Right atrium auricular region (tissue), 2 donors: ENCODE data around the gene PTP4A1. TPM values are rescaled to one million over a fixed set of nuclear protein-coding genes. Genes with fewer than 3 reads are reported as not detected.

Source experiments
- DNase-seq: peaks from one replicate; pipeline ENCODE4 v3.0.0-alpha.2; 2019; ENCODE audit warnings: low spot score
- H3K27ac ChIP-seq, 2 donors: fragments of 200-600 bp; sonication (generic); 1 replicate in 1 of 2; 2 replicates in 1 of 2; pipeline ENCODE4 v1.5.1; 2016 to 2019
- H3K27me3 ChIP-seq, 2 donors: fragments of 200-600 bp; sonication (generic); one replicate each; pipeline versions ENCODE4 v1.5.1 to v1.6.0; 2017 to 2019
- H3K36me3 ChIP-seq: fragments of 200-600 bp; sonication (generic); one replicate; pipeline ENCODE4 v1.5.1; 2016
- H3K4me1 ChIP-seq, 2 donors: fragments of 200-600 bp; sonication (generic); one replicate each; pipeline versions ENCODE4 v1.5.1 to v1.6.0; 2017 to 2019
- H3K4me3 ChIP-seq, 2 donors: fragments of 200-600 bp; sonication (generic); 1 replicate in 1 of 2; 2 replicates in 1 of 2; pipeline ENCODE4 v1.5.1; 2017 to 2019; ENCODE audit warnings: mild to moderate bottlenecking in 1 of 2, moderate library complexity in 1 of 2
- H3K9me3 ChIP-seq, 2 donors: fragments of 200-600 bp; sonication (generic); one replicate each; pipeline ENCODE4 v1.5.1; 2019
- CTCF ChIP-seq, 2 donors: fragments of 200-600 bp; sonication (generic); IDR thresholded peaks; one replicate each; pipeline ENCODE4 v1.5.1; 2019; ENCODE audit warnings: antibody characterized with exemption in 2 of 2
- total RNA-seq, 2 donors: library from RNA; depleted of rRNA; stranded (reverse); fragments of >200 nt; gene quantifications; one replicate each; pipeline ENCODE4 v1.1.0, GENCODE V29; 2016

The PTP4A1 gene
- total RNA-seq, 2 donors from 2014 or later, result 17.1 to 17.9 TPM

- H3K4me3 ChIP-seq, result no peak overlapping the region
- no peaks in the 10 kb centered on the region for H3K36me3 ChIP-seq
- no peak overlapping the region for H3K27ac ChIP-seq
- H3K4me1 ChIP-seq, result no peaks in the 10 kb centered on the region
- TF ChIP-seq CTCF (IDR thresholded peaks at IDR 0.05), result no peak
- DNase-seq, result no peak
- H3K27me3 ChIP-seq, result no peaks in the 10 kb centered on the region
- no peaks in the 10 kb centered on the region for H3K9me3 ChIP-seq
These were observed 11.4 kb upstream of the PTP4A1 start for GRCh38 chr6:63560801-63561287.

GRCh38 chr6:63561288-63561687 lies 11.0 kb upstream of the PTP4A1 start:
- H3K4me1 ChIP-seq, result no peaks in the 10 kb centered on the region
- no peak overlapping the region for H3K27ac ChIP-seq
- no peaks in the 10 kb centered on the region for H3K9me3 ChIP-seq
- no peak overlapping the region for H3K4me3 ChIP-seq
- TF ChIP-seq CTCF (IDR thresholded peaks at IDR 0.05), result no peak
- DNase-seq, result no peak
- no peaks in the 10 kb centered on the region for H3K36me3 ChIP-seq
- no peaks in the 10 kb centered on the region for H3K27me3 ChIP-seq

DNA sequence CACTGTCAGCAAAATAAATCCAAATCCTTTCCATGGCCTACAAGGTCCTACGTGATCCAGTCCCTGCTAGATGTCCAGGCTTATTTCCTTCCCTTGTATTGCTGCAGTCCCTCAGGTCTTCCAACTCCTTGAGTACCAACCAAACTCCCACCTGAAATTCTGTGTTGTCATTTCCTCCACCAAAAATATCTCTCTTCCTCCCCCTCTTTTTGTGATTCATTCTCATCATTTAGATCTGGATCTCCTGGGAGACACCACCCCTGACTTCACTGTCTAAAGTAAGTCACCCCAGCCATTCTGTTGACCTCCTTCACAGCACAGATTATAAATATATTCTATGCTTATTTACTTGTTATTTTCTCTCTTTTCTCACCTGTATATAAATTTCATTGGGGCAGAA lies 9.0 kb upstream of the PTP4A1 start:
- no peaks in the 10 kb centered on the region for H3K36me3 ChIP-seq
- no peaks in the 10 kb centered on the region for H3K4me1 ChIP-seq
- TF ChIP-seq CTCF (IDR thresholded peaks at IDR 0.05), result no peak
- H3K9me3 ChIP-seq, result no peaks in the 10 kb centered on the region
- no peaks in the 10 kb centered on the region for H3K27me3 ChIP-seq
- no peak overlapping the region for H3K27ac ChIP-seq
- no peak overlapping the region for H3K4me3 ChIP-seq
- no peak for DNase-seq

DNA sequence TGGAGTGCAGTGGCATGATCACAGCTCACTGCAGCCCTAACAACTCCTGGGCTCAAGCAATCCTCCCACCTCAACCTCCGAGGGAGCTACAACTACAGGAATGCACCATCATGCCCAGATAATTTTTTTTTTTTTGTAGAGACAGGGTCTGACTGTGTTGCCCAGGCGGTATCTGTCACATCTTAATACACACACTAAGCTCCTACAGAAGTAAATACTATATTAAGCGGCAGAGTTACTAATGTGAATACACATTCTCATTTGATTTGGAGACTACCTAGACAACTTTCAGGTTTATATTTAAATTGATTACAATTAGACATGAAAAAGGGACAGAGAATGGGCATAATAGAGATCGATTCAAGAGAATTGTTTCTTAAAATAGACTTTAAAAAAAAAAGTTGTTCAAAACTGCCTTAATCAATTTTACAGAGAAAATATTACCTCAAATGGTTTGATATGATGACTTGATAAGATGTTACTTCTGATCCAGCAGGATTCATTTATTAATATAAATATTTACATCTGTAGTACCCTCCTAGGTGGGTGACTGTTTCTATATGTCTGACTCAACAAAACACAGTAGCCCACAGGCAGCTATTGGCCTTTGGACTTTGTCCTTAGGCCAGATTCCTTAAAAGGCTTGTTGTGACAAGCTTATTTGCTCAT lies 7.1 kb upstream of the PTP4A1 start:
- Histone ChIP-seq H3K4me1 (no peaks in the 10 kb centered on the region), H3K4me3 (no peak overlapping the region), H3K27me3 (no peaks in the 10 kb centered on the region), H3K9me3 (no peaks in the 10 kb centered on the region), H3K27ac (no peak overlapping the region), H3K36me3 (no peaks in the 10 kb centered on the region)
- no peak for TF ChIP-seq CTCF (IDR thresholded peaks at IDR 0.05)
- no peak for DNase-seq

DNA sequence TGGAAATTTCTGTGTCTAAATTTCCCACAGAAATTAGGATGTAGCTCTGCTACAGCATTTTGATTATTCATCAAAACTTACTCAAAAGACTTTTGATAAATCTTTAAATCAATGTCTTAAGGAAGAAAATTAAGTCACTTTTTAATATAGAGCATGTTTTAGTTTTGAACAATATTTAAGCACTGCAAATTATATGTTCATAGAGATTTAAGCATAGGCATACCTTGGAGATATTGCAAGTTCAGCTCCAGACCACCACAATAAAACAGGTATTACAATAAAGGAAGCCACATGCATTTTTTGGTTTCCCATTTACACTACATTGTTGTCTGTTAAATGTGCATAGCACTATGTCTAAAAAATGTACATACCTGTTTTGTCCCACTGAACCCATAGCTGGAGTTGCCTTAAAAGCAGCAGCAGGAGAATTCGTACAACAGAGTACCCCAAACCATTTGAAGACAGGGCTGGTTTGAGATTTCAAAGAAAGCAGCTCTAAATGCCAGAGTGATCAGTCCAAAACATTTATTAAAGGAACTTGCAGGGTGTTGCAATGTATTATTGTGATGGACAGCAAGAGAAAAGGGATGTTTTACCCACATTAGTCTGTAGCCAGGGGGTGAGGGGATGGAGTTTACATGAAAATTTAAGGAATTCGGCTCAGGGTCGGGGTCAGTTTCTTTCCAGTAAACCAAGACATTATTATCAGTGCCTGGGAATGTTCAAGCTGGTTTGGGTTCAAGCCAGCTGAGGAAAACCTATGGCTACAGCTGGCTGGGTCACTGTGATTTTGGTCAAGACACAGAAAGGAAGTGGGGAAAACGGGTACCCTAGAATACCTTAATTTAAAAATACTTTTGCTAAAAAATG lies 6.3 kb upstream of the PTP4A1 start:
- DNase-seq, result no peak
- no peaks in the 10 kb centered on the region for H3K9me3 ChIP-seq
- no peak overlapping the region for H3K27ac ChIP-seq
- no peaks in the 10 kb centered on the region for H3K36me3 ChIP-seq
- no peaks in the 10 kb centered on the region for H3K4me1 ChIP-seq
- H3K27me3 ChIP-seq, result no peaks in the 10 kb centered on the region
- TF ChIP-seq CTCF (IDR thresholded peaks at IDR 0.05), result no peak
- H3K4me3 ChIP-seq, result no peak overlapping the region
